CD4-positive, alpha-beta T cell treated with Interleukin-1 beta for 1 hour (primary cell): ENCODE results near the gene CBFA2T3.
A peak's percentile ranks its signal among the peaks of the same experiment; 100 is the strongest.

Source experiments
- DNase-seq, 2 donors: peaks; one replicate each; pipeline ENCODE4 v3.0.0-alpha.2; 2020 to 2022

CBFA2T3 gene

DNA sequence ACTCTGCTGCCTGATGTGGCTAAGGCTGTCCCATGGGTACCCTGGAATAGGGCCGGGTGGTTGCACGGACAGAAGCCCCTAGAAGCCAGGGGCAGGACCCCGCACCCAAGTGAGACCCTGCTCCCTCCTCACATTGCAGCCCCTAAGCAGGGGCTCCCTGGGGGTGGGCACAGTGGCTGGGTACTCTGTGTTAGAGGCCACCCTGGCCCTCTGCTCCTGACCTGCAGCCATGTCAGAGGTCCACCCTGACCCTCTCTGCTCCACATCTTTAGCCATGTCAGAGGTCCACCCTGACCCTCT, 2.1 kb downstream of the CBFA2T3 start:
- DNase-seq: no peak

DNA sequence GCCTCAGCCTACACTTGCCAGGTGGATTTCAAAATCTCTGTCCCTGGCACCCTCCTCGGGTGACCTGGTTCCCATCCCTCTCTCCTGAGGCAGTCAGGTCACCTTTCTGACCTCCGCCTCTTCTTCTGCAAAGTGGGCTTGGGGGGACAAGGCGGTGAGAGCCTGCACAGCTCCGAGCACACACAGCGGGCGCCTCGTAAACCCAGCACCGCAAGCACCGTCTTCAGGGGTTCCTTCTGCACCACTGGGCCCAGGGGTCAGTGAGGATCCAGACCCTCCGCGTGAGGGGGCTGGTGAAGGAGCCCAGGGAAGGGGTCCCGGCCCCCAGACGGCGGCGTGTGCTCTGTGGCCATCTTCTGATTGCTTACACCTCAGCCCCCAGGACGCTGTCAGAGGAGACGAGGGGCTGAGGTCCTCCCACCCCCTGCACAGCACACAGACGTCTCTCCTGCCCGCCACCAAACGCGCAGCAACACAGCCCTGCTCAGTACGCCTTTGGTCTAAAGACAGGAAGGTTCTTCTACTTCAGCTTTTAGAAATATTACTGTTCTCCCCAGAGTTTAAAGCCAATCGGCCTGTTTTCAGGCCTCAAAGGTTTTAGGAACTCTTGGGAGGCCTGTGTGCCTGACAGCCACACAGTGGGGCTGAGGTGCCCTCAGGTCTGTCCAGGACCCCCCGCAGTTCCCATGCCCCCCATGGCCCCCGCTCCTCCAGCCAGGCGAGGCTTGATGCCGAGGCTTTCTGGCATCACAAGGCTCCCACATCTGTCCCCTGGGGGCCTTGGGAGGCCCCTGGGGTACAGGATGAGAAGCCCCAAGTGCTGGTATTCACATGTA, 2.7 kb downstream of the CBFA2T3 start:
- no peak for DNase-seq

DNA sequence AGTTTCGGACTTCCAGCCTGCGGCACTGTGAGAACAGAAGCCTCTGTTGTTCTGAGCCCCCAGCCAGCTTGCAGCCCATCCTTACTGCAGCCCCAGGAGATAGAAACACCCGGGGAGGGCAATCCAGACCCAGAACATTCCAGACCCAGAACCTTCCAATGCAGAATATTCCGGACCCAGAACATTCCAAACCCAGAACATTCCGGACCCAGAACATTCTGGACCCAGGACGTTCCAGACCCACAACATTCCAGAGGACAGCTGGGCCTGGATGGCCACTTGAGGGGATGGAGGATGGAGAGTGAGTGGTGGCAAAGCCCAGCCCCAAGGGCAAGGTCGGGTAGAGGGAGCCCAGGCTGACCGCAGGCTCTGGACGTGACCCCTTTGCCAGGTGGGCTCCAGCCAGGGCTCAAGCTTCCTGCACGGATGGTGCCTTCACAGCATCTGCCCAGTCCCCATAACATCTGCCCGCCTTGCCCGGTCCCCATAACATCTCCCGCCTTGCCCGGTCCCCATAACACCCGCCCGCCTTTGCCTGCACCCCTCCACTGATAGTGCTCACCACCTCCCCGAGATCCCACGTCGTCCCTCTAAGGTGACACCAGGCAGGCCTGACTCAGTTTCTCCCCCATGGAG, 3.5 kb downstream of the CBFA2T3 start:
- DNase-seq: no peak

DNA sequence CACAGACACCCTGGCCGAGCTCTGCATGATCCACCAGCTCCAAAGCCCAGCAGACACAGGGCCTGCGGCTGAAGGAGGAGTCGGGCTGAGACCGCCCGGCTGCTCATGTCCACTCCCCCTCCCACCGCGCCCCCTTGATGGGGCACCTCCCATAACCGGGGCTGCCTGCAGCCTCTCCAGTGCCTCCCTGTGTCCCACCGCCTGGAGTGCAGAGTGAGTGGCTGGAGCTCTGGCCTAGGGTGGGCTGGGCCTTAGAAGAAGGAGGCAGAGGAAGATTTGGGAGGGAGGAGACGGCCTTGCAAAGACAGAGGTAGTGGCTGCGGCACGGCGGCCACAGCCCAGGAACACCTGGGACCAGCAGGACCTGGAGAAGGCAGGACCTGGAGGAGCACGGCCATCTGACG, 4.0 kb downstream of the CBFA2T3 start:
- DNase-seq: no peak

DNA sequence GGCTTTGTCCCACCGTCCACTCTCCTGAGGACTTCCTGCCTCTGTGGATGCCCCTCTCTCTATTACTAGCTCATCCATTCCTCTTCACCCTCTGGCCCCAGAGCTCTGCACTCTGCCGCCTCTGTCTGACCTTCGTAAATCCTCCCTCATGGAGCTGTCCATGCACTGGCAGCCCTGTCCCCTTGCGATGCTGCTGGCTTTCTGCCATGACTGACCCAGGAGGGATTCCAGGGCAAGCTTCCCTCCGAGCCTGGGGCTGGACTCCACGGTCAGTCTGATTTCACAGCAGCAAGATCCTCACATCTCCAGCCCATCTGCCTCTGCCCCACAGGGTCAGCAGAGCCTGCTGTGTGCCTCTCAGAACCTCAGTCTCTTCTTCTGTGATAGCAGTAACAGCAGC, 4.7 kb downstream of the CBFA2T3 start:
- DNase-seq: no peak

DNA sequence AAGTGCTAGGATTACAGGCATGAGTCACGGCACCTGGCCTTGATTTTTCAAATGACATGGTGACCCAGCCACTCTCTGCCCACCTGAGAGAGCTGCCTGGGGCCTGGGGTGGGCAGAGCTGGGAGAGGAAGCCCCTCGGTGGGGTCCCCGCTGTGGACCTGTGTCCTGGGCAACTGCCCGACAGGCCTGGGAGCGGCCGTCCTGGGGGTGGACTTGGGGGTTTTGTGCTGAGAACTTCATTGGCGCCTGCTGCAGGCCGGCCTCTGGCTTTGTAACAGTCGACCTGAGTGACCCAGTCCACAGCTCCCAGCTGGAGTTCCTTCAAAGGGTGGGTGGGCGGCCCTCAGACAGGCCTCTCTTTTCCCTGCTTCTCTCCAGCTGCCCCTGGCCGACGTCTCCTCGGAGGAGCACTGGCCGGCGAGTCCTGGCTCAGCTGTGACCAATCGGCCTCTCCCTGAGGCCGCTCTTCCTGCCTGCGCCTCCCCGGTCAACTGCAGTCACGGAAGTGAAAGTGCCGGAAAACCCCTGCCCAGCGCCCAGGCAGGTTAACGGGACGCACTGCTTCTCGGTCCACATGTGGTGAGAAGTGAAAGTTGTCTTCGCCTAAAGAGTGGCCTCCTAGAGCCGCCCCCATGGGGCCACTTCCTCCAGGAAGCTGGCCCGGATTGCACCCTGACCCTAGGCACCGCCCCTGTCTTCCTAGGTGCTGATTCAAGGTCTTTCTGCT, 5.5 kb downstream of the CBFA2T3 start:
- DNase-seq: peak; percentile 18 to 80

DNA sequence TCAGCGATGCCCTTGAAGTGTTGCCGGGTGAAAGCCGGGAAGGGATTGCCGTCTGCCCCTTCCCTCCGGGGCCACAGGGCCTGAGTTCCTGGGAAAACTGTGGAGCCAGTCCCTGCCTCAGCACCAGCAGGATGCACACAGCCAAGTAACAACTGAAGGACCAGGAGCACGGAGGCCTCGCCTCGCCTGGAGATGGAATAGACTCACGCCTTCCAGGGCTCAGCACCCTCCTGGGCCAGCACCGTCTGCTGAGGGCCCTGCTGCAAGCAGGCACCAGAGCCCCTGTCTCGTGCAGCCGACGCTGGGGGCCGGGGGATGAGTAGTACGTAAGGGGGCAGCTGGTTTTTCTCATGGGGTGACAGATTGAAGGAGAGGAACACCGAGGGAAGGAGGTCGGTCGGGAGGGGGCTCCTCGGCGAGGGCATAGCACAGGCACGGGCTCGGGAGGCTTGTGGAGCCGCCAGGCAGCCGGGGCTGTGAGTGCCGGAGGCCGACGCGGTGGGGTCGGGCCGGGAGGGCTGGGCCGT, 6.4 kb downstream of the CBFA2T3 start:
- no peak for DNase-seq

DNA sequence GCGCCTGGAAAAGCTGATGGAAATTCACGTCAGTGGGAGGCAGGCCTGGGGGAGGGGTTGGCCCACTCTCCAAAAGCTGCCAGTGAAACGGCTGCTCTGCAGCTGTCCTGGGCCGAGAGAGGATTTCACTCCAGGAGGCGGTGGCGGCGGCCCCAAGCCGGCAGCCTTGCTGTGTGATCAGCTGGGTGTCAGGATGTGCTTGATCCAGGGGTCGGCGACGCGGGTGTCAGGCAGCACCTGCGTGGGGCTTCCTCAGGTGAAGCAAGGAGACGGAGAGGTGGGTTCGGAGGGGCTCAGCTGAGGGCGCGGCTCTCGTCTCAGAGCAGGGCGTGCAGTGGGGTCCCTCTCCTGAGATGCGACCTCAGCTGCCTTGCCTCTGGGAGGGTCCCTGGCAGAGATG, 7.0 kb downstream of the CBFA2T3 start:
- DNase-seq: no peak

DNA sequence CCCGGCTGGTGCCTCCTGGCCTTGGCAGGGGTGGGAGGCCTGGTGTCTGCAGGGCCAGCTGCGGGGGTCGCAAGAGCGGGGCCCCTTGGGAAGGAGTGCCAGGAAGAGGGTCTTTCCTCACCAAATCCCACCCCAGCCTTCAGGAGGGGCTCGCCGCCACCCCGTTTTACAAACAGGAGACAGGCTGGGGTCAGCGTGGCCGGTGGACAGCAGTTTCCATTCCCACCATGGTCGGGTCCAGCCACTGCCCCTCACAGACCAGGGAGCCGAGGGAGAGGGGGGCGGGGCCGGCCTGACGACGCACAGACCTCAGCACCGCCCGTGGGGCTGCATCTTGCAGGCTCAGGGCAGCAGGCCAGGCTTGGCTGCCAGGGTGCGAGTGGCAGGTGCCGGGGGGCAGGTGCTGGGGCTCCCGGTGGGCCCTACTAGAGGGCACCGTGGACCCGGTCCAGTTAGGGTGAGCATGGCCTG, 7.6 kb downstream of the CBFA2T3 start:
- DNase-seq: no peak

DNA sequence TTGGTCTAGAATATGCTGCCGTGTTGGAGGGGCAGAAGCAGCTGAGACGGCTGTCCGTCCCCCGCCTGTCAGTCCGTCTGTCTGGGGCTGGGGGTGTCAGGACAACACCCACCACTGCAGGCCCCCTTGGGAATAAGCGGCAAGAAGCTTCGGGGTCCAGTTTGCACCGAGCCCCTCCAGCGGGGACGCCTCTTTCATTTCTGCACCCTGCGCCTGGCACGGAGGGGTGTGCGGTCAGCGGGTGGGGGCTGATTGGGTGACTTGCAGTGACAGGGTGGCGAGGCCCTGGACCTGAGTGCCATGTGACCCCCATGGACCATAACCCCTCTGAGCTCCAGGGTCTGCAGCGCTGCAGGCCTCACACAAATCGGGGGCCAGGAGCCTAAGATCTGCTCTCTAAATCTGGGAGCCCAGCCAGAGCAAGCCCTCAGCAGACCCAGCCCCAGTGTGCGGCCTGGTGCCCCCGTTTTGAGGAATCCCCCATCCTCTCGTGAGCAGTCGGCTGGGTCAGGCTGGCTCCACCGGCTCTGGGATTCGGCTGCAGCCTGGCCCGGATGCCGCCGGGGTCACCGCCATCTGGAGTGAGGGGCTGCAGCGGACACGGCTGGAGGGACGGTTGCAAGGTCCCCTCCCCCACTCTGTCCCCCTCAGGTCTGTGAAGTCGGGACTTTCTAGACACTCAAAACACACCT, 8.3 kb downstream of the CBFA2T3 start:
- DNase-seq: no peak

DNA sequence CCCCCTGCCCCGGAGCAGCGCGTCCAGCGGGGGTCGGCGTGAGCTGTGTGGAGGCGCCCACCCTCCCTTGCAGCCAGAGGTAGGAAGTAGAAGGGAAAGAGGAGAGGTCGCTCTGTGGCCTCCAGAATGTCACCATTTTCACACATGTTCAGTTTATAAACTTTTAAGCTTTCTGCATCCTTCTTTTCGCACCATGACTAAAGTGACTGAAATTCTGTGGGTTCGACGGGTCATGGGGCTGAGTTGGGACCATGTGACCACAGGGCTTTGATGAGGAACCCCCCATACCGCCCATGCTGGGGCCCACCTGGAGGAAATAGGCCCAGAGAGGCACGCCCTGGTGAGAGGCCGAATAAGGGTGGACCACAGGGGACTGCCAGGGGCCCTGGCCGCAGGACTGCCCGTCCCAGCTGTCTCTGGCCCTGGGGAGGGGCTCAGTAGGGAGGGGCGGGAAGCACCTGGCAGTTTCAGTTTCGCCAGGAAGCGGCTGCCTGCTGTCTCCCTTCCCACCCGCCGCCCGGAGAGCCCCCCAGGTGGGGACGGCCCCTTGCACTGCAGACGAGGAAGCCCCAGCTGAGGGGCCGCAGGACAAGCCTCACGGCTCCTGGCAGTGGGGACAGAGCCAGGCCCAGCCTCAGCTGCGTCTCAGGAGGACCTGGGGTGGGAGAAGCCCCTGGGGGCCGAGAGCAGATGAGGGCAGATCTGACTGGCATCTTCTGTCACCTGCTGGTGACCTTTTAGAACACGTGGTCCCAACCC, 9.0 kb downstream of the CBFA2T3 start:
- peak in 1 of 2 donors; percentile 68 for DNase-seq

DNA sequence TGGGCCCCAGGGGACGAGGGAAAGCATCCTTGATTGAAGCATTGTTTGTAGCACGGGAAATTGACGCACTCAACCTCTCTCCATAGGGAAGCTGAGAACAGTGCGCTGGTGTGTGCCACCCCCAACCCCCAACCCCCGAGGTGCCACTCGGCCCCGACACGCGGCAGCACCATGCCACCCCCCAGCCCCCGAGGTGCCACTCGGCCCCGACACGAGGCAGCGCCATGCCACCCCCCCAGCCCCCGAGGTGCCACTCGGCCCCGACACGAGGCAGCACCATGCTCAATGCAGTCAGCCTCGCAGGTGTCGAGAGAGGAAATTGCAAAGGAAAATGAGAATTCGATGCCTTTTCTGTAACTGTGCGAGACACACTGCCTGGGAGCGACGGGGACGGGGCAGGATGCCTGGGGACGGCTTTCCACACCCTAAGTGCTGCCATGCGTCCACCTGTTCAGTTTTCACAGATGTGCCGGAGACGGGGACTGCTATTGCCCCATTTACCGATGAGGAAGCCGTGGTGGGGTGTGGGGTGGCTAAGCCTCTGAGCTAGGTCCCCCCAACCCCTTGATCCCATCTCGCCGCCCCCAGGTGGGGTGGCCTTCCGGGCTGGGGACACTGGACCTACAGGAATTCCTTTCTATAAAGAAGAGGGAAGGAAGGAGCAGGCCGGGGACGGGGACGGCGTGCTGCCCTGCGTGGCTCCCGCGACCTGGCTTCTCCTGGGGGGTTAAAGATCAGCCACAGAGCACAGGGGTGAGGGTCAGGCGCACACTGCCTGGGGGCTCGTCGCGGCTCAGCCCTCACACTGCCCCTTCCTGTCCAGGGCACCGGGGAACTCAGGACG, 9.8 kb downstream of the CBFA2T3 start:
- DNase-seq: no peak

DNA sequence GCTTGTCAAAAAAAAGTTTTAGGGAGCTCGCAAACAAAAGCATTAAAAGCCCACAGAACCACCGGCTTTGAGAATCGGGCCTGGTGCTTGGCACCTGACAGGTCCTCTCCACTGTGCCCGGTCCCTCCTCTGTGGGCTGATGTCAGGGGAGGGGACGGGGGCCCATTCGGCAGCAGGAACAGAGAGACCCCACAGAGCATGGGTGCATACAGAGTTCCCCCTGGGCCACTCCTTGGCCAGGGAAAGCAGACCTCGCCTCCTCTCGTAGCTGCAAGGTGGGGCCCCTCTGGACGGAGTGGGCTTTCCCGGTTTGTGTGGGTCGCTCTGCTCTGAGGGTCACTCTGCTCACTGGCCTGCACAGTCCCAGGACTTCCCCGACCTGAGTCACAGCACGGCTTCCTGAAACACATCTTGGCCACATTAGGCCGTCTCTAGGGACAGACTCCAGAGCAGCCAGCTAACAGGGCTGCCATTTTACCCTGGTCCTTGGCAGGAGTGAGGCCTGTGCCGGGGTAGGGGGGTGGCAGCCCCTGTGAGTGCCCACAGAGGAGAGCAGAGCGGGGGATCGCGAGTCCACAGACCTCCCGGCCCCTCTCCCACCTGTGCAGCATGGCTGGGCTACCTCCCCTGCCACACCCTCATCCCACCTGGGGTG, 11.1 kb downstream of the CBFA2T3 start:
- no peak for DNase-seq

DNA sequence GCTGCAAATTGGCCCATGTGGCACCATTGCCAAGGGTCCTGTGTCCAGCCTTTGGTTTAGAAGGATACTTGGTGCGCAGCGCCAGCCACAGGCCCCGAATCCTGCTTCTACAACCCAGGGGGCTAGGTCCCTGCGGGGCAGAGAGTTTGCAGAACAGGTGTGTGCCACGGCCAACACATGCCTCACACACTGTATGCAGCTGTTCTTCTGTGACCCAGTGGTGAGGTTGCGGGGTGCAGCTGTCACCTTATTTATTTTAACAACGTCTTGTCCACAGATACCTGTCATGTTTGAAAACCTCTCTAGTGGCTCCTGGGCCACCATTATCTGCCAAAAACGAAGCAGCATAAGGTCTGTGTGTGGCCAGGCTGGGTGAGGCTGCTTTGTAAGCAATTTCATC, 11.6 kb downstream of the CBFA2T3 start:
- DNase-seq: no peak

DNA sequence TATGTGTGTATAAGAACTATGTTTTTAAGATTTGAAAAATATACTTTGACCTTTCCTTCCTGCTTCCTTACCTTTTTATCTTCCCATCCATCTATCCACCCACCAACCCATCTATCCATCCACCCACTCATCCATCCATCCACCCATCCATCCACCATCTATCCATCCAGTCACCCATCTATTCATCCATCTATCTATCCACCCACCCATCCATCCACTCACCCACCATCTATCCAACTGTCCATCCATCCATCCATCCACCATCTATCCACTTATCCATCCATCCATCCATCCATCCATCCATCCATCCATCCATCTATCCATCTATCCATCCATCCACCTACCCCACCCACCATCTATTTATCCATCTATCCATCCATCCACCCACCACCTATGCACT, 12.4 kb downstream of the CBFA2T3 start:
- DNase-seq: no peak

DNA sequence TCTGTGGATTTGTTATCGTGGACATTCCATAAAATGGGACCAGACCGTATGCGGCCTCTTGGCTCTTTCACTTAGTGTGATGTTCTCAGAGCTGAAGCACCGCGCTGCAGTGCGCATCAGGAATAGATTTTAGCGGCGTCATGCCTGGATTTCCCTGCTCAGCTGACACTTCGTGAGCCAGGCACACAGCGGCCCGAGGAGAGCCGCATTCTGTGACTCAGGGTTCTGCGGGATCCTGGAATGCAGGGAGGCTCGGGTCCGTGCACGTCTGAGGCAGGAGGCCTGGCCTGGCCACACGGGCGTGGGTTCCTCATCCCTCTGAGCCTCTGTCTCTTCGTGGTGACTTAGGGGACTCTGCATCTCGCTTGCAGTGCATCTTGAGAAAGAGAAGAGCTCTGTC, 13.4 kb downstream of the CBFA2T3 start:
- DNase-seq: no peak

DNA sequence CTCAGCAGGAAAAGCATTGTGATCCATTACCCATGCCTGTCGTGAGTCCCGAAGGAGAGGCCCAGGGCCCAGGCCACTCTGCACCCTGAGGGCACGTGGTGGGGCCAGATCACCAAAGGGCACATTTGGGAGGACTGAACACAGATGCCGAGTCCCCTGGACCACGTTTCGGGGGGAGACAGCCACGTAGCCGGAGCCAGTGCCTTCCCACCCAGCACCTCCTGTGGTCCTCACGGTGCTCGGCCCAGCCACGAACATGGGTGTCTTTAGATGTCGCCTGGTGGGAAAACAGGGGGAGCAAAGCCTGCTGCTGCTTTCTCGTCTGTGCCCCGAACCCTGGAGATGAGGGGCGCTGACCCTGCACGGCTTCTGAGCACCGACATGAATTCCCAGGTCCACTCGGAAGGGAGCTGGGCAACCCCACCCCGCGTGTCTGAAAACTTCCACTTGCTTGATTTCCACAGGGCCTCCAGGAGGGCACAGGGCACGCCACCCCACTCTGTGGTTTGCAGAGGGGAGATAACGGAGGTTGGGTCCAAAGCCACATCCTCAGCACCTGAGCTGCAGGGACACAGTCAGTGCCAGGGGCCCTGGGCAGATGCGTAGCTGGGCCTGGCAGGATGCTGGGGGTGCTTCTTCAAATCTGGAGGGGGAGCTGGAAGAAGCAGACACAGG, 14.4 kb downstream of the CBFA2T3 start:
- DNase-seq: no peak

DNA sequence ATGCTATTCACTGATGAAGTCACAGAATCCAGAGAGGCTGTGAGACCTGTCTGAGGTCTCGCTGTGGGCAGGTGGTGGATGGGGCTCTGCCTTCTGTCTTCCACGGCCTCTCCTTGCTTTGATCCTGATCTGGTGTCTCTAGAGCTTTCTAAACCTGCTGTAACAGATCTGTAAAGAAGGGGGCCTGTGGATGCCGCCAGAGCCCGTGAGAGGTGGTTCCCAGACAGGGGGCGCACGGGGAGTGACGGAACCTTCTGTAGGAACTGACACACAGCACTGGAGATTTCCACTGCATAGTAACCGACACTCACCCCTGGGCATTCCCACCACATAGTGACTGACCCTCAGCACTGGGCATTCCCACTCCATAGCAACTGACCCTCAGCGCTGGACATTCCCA, 16.0 kb downstream of the CBFA2T3 start:
- no peak for DNase-seq

DNA sequence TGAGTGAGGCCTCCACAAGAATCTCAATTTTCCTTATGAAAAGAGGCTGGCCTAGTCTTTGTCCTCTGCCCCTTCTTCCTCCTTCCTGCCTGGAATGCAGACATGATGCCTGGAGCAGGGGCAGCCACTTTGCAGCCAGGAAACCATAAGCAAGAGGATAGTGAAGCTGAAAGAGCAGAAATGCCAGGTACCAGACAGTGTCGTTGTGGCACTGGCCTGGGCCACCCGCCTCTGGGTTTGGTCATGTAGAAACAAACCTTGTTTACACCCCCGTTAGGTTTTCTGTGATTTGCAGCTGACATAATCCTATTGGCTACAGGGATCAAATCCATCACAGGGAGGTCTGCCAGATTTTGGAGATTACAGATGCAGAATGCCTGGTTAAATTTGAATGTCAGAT, 16.5 kb downstream of the CBFA2T3 start:
- DNase-seq: no peak

DNA sequence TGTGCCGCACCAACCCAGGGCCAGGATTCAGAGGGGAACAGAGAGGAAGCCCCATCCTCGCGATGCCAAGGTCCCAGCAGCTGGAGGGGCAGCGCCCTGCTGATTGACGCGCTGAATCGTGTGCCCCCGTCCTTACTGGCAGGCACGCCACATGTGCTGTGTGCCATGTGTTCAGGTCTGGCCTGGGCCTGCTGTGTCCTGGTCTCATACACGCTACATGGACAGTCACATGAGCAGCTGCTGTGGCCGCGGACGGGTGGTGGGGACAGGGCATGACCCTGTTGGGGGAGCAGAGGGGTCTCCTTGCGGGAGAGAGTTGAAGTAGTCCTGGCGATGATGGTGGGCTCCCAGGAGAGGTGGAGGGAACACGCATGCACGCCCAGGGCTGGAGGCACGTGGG, 18.0 kb downstream of the CBFA2T3 start:
- no peak for DNase-seq
